HG02840 (cell line): ENCODE measurements around the gene SLC16A4.

Source experiments
- ATAC-seq: cut with Tn5 transposase; IDR thresholded peaks from one replicate; pipeline ENCODE4 v1.9.1; 2021; ENCODE audit warnings: mild to moderate bottlenecking, moderate library complexity, moderate number of reproducible peaks; ENCODE audit not compliant: unreplicated experiment, low FRiP score

SLC16A4 gene

GRCh38 chr1:110370827-110371226, 20.0 kb downstream of the SLC16A4 start:
- no peak for ATAC-seq

- no peak for ATAC-seq
These were observed 26.6 kb downstream of the SLC16A4 start for GRCh38 chr1:110364221-110364620.

- ATAC-seq = no peak
These were observed 29.0 kb downstream of the SLC16A4 start for GRCh38 chr1:110361856-110362255.

DNA sequence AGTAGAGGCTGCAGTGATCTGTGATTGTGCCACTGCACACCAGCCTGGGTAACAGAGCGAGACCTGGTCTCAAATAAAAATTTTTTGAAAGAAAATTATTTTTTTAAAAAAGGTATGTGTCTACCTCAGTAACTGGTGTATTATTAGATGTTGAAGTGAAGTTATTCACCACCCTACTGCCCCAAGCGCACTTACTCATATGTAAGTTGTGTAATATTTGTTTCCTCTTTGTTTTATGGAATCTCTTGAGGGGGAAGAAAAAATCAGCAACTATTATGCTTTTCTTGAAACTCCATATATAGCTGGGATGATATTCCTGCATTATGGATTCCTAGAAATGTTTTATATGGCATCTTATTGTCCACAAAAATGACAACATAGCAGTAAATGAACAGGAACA, 30.4 kb downstream of the SLC16A4 start:
- ATAC-seq = no peak

DNA sequence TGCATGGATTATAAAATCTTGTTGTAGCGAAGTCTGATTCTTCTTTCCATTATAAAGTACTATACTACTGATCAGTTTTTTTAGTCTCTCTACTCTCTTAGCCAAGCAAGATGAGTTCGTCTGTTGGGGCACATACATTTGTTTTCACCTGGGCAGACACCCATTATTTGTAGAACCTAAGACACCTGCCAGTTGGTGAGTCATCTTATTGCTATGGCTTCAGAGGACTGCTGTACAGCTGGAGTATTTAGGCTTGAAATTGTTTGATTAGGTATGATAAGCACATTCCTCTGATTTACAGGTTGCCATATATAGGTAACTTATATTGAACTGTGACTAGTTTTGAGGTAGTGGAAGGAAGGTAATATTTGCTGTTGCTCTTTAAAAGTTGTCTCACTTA, 34.4 kb downstream of the SLC16A4 start:
- no peak for ATAC-seq

- ATAC-seq = no peak
These were observed 35.5 kb downstream of the SLC16A4 start for GRCh38 chr1:110355321-110355720.

DNA sequence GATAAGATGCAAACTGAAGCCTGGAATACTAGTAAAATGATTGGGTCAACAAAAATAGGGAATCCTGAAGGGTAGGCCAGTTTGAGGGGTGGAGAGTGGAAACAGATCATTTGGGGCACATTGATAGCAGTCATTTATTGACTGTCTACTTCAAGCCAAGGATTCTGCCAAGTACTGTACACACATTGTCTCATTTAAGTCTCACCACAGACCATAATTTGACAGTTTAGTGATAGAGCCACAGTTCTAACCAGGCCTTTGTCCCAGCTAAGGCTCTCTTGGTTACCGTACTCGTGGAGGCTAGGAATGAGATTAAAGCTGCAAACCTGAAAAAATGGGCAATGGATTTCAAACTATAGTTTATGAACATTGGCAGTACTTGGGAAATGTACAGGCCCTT, 40.5 kb downstream of the SLC16A4 start:
- no peak for ATAC-seq

- ATAC-seq = no peak
These were observed 42.1 kb downstream of the SLC16A4 start for GRCh38 chr1:110348771-110349170.

DNA sequence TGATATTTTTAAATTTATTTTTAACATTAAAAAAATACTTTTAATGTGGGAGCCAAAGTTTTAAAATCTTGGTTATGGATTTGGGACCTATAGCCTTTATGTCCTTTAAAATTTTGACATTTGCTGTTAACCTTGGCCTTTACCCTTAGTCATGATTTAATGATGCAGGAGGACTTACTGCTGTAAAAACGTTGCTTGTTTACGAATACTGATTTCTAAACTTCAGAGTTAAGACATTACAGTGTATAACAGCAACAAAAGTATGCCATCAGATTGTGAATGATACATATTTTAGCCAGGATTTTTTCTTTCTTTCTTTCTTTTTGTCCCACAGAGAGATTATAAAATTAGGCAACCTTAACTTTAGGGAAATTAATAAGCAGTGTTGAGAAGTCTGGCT, 42.8 kb downstream of the SLC16A4 start:
- ATAC-seq = no peak

GRCh38 chr1:110347182-110347893, 43.5 kb downstream of the SLC16A4 start:
- no peak for ATAC-seq

GRCh38 chr1:110346690-110347089, 44.1 kb downstream of the SLC16A4 start:
- no peak for ATAC-seq

DNA sequence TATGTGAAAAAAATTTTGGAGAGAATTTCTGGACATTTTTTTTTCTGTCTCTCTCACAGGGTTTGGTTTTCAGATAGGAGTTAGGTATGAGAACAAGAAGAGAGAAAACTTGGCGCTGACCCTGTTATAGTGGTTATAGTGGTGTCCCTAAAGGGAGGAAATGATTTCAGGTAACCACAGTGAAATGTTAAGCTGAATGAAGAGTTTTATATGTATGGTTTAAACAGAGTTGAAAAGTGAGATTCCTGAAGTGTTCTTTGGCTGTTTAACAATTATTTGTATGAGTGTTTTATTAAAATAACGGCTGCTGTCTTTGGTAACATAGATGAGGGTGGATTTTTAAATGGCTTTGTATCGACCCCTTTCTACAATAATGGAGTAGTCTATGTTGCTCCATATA, 45.3 kb downstream of the SLC16A4 start:
- no peak for ATAC-seq

DNA sequence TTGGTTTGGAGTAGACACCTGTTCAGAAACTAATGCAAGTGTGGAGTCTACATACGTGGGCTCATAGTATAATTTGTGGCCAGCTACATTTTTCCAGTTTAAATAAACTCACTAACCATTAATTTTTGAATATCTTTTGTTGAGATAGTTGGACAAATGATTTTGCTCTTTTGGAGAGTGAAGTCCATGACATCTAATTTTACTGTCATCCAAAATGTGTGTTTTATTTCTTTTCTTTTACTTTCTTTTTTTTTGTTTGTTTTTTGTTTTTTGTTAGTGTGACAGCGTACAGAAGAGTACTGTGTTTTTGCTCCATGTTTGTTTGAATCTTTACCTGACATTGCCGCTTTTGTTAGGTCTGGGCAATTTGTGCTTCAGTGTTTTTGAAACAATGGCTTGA, 46.7 kb downstream of the SLC16A4 start:
- ATAC-seq = no peak

- ATAC-seq = no peak
These were observed 47.6 kb downstream of the SLC16A4 start for GRCh38 chr1:110343249-110343648.

DNA sequence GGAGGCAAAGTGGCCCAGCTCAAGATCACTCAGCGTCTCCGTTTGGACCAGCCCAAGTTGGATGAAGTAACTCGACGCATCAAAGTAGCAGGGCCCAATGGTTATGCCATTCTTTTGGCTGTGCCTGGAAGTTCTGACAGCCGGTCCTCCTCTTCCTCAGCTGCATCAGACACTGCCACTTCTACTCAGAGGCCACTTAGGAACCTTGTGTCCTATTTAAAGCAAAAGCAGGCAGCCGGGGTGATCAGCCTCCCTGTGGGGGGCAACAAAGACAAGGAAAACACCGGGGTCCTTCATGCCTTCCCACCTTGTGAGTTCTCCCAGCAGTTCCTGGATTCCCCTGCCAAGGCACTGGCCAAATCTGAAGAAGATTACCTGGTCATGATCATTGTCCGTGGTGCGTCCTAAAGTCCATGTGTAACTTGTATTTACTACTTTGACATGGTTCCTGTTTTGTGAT, 48.9 kb downstream of the SLC16A4 start:
- no peak for ATAC-seq

DNA sequence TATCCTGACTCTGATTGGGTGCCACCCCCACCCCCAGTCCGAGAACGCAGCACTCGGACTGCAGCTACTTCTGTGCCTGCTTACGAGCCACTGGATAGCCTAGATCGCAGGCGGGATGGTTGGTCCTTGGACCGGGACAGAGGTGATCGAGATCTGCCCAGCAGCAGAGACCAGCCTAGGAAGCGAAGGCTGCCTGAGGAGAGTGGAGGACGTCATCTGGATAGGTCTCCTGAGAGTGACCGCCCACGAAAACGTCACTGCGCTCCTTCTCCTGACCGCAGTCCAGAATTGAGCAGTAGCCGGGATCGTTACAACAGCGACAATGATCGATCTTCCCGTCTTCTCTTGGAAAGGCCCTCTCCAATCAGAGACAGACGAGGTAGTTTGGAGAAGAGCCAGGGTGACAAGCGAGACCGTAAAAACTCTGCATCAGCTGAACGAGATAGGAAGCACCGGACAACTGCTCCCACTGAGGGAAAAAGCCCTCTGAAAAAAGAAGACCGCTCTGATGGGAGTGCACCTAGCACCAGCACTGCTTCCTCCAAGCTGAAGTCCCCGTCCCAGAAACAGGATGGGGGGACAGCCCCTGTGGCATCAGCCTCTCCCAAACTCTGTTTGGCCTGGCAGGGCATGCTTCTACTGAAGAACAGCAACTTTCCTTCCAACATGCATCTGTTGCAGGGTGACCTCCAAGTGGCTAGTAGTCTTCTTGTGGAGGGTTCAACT, 49.5 kb downstream of the SLC16A4 start:
- ATAC-seq = no peak

DNA sequence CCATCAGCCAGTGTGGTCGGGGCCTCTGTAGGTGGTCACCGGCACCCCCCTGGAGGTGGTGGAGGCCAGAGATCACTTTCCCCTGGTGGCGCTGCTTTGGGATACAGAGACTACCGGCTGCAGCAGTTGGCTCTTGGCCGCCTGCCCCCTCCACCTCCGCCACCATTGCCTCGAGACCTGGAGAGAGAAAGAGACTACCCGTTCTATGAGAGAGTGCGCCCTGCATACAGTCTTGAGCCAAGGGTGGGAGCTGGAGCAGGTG, 50.7 kb downstream of the SLC16A4 start:
- ATAC-seq = no peak

- ATAC-seq = no peak
These were observed 51.2 kb downstream of the SLC16A4 start for GRCh38 chr1:110339407-110340206.

GRCh38 chr1:110338886-110339406, 51.9 kb downstream of the SLC16A4 start, which contains the start of gene RBM15:
RBM15 (plus strand) TSS chr1:110339377; CDS start chr1:110339406, 29 bp downstream.
- ATAC-seq = peak; percentile 75

GRCh38 chr1:110338309-110338885, 52.4 kb downstream of the SLC16A4 start:
- peak; percentile 66 for ATAC-seq
